Middle frontal gyrus (tissue), 1 donor: ENCODE measurements around the gene RFX4.
A peak's percentile ranks its signal among the peaks of the same experiment; 100 is the strongest.

Source experiments
- DNase-seq: peaks from one replicate; pipeline ENCODE4 v3.0.0-alpha.2; 2015; ENCODE audit warnings: low spot score; ENCODE audit errors: extremely low spot score

RFX4 gene

DNA sequence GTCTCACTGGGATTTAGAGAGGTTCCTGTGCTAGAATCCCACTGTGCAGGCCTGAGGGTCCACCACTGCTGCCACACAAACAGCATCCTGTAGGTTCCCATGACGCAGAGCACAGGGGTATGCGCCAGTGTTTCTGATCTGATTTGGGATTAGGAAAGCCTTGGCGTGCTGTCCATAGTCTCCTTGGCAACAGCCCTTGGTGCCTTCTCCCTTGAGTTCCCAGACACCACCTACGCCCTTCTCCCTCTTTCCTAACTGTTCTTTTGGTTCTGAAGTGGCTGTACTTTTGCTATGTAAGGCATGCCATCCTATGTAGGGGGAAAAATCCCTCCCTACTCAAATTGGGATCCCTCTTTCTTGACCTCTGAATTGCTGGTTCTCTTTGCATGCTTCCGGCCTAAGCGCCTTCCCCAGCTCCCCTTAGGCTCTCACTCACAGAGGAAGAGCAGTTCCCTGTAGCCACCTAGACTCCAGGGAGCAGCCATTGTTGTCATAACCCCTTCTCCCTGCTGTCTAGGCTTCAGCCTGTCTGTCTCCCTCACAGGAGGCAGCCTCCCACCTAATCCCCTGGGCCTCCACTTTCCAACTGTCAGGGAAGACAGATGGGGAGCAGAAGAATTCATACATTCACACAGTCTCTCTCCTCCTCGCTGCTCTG lies 176.9 kb downstream of the RFX4 start:
- no peak for DNase-seq

DNA sequence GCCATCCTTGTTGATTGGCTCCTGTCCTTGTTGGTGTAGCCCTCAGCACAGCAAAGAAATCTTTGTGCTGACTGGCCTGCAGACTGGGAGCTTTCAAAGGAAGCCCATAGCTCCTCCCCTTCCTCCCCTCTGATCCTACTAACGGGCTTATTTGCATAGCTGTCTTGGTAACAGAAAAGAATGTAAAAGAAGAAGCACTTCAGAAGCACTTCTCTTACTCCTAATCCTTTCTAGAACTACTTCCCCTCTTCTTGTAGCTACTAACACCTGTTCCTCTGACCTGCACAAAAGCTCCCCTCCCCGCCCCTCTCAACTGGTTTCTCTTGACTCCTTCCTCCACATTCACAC lies 177.4 kb downstream of the RFX4 start:
- DNase-seq: no peak

DNA sequence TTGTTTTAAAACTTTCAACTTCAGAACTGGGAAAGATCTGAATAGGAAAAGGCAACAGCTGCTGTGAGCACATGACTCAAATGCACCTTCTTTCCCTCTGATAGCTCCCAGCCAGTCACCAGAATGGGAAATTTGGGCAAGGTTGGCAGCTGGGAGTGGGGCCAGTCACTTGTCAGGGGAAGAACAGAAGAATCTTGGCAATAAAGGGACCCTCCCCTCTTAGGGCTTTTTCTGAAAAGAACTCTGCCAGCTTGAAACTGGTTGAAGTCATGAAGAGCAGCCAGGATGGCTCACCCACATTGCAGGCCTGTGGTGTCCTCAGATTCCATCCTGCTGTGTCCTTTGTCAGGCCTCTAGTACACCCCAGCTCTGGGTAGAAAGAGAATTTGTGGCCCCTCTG lies 181.4 kb downstream of the RFX4 start:
- DNase-seq: no peak

DNA sequence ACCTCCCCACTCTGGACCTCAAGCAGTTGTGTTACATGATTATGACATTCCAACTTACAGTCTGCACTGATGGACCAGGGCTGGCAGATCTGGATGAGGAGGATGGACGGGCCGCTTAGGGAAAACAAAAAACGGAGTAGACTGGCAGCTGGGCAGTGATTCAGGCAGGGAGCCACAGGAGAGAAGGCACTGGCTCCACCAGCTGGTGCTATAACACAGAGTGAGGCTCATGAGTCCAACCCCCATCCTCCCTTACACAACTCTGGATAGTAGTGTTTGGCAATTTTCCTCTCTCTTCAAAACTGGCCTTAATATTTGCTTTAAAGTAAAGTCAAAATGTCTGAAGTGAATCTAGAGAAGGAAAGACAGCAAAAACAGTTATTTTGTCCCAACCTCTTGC lies 181.9 kb downstream of the RFX4 start:
- no peak for DNase-seq

GRCh38 chr12:106766393-106766826 lies 183.6 kb downstream of the RFX4 start:
- no peak for DNase-seq

DNA sequence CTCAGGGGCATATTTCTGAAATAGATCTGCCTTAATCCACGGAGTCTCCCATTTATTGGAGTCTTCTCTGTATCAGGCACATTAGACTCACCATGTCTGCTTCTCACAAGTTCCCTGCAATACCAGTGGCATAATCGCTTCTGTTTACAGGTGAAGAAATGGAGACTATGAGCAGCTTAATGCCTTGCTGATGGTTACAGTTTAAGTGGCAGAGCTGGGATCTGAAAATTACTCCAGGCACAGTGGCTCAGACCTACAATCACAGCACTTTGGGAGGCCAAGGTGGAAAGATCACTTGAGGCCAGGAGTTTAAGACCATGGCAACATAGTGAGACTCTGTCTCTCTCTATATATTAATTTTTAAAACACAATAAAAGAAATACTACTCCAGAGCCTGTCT lies 184.4 kb downstream of the RFX4 start:
- no peak for DNase-seq

DNA sequence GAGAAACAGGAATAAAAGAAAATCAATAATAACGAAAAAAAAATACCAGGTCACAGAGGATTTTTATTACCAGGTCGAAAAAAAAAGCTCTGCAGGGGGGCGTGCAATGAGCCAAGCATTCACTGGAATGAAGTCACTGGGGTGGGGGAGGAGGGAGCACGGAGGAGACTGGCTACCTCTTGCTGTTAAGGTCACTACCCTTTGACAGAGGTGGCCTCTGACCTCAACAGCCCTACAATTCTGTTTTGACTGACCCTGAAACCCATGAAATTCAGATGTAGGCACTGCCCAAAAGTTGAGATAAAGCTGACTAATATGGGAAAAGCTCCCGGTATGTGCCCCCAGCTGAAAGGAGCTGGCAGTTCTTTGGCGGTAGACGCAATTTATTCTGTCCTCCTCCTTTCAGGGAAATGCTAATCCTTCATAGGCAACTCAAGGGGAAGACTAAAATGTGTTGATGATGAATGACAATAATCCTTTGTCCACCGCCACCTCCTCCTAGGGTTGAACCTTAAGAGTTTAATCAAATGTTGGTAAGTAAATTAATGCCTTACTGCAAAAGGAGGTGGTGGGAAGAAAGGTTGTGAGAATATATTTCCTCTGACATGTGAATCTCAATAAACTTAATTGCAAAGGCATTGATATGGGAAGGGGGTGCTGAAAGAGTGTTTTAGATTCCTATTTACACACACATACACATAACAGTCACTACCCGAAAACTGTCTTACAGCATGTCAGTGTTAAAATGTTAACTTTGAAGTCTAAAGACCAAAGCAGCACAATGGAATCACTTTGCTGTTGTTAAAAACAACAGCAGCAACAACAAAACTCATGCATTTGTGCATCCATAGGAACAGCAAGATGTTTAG lies 185.4 kb downstream of the RFX4 start:
- no peak for DNase-seq

DNA sequence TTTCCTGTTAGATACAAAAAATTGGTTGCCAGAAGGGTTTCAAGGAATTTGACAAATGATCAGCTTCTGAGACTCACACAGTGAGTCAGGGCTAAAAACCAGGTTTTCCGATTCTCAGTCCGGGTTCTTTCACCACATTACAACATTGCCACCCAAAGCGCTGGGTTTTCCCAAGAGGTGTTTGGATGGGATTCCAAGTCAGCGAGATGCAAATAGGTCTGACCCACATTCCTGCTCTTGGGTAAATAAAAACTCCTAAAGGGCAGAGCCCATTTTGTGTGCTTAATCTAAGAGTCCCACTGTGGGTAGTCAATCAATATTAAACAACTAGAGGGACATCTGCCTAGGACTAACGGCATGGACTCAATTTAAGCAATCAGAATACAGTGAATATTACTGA lies 186.3 kb downstream of the RFX4 start:
- DNase-seq: no peak

DNA sequence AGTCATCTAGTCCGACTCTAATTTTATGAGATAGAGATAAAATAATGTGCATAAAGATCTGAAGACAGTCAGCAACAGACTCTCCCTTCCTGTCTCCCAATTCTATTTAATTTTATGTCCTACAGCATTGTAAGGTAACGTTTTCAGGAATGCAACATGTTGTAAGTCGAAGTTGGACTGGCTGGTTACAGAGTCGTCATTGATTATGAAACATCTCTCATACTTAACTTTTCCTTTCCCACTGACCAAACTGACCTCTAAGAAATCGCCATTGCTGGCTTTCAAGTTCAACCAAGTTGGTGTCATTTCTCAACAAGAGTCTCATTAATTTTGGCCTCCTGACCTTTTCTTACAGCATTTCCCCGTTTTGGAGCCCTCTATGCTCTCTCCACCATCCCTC lies 186.7 kb downstream of the RFX4 start:
- DNase-seq: no peak

DNA sequence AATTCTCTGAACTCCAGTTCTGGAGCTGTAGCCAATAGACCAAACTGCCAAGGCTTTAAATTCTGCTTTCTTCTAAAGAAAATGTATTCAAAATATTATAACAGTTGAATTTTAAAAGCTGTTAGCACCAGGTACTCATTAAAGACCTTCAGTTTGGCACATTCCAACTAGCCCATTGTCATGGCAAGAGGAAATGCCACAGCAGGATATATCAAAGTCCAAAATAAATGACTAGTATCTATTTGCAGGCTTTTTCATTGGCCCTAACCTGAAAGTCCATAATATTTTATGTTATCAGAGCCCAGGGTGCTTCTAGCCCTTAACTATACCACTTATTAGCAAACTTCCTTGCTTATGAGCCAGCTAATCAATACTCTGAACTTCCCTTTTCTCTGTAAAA lies 188.6 kb downstream of the RFX4 start:
- DNase-seq: no peak

GRCh38 chr12:106773286-106774004 lies 190.6 kb downstream of the RFX4 start:
- DNase-seq: no peak

- DNase-seq: peak; percentile 96
Observed at GRCh38 chr12:106774005-106774807, 191.4 kb downstream of the RFX4 start, which contains the start of gene RIC8B. Gene RIC8B, plus strand, starts transcription at chr12:106774682. Its CDS starts 64 bp downstream, at chr12:106774746.

GRCh38 chr12:106774808-106775524 lies 192.2 kb downstream of the RFX4 start:
- DNase-seq: no peak

DNA sequence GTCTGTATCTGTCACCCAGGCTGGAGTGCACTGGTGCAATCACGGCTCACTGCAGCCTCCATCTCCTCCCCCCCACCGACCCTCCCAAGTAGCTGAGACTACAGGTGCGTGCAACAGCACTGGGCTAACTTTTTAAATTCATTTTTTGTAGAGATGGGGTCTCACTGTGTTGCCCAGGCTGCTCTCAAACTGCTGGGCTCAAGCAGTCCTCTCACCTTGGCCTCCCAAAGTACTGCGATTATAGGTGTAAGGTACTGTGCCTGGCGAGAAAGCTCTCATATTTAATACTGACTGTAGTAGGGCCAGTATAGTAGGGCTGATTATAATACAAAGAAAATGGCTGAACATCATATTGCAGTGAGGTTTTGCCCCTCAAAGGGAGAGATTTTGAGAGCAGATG lies 194.1 kb downstream of the RFX4 start:
- DNase-seq: no peak

GRCh38 chr12:106780010-106780631 lies 197.3 kb downstream of the RFX4 start:
- DNase-seq: no peak

GRCh38 chr12:106782619-106783018 lies 199.8 kb downstream of the RFX4 start:
- no peak for DNase-seq

DNA sequence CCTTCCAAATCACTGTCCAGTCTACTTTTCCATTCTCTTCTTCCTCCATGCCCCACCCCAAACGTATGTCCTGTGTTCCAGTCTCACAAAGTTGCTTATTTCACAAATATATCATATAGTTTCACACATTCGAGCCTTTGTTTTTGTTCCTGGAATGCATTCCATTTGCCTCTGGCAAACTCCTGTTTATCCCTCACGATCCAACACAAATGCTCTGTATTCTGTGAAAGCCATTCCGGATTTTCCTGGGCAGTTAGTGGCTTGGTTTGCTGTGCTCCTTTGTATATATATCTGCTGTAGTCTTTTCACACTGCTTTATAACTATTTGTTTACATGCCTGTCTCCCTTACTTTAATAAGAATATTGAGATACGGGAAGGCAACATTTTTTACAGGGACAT lies 200.7 kb downstream of the RFX4 start:
- no peak for DNase-seq

DNA sequence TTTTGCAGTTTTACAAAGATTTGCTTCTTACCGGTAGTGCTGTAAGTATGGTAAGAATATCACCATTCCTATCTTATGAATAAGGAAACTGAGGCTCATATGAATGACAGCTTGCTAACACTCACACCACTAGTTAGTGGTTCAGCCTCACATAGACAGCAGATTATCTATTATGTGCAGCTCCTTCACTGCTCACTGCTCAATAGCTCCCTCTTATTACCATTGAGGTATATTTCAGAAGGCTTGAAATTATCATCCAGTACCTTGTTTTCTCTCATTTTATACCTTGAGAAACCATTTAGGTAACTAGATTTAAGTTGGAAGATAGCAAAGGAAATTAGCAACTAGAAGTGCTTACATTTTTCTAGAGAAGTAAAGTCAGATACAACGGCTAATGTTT lies 207.2 kb downstream of the RFX4 start:
- no peak for DNase-seq

DNA sequence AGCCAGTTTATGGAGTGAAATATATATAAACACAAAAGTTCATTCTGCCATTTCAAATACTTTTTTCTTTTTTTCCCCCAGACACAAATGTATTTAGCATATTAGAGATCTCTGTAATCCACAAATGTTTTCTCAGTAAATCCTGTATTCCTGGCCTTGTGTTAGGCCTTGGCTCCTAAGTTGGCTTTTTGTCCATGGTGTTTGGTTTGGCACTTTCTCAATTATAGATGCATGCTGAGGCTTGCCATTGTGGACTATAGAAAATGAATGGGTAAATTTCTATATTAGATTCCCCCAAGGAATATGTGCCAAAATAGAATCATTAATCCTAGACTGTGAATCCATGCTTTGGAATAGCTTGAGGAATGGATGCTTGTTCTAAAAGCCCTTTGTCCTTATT lies 208.7 kb downstream of the RFX4 start:
- no peak for DNase-seq

- no peak for DNase-seq
Observed at GRCh38 chr12:106794369-106794768, 211.6 kb downstream of the RFX4 start.
